H9 (cell line): ENCODE data around the gene ALG2. TPM values are rescaled to one million over a fixed set of nuclear protein-coding genes. Genes with fewer than 3 reads are reported as not detected.

Experiments used
- DNase-seq: peaks from one replicate; pipeline ENCODE4 v3.0.0-alpha.2; 2017
- H2AFZ ChIP-seq: one replicate; pipeline ENCODE4 v1.6.1; 2013; ENCODE audit warnings: mild to moderate bottlenecking, low read length, control low read depth, moderate library complexity
- H2AK5ac ChIP-seq: 2 replicates; pipeline ENCODE4 v1.6.1; 2013; ENCODE audit warnings: low read length, control low read depth, mixed read lengths; ENCODE audit not compliant: insufficient read length
- H2BK120ac ChIP-seq: one replicate; pipeline ENCODE4 v1.6.1; 2013; ENCODE audit warnings: low read depth, mild to moderate bottlenecking, low read length, control low read depth, inconsistent platforms; ENCODE audit not compliant: poor library complexity, severe bottlenecking
- H2BK12ac ChIP-seq: 2 replicates; pipeline ENCODE4 v1.6.1; 2013; ENCODE audit warnings: low read length, control low read depth, mixed read lengths, low read depth; ENCODE audit not compliant: insufficient read length
- H2BK15ac ChIP-seq: 2 replicates; pipeline ENCODE4 v1.6.1; 2013; ENCODE audit warnings: low read depth, low read length, control low read depth
- H2BK20ac ChIP-seq: one replicate; pipeline ENCODE4 v1.6.1; 2013; ENCODE audit warnings: low read depth, mild to moderate bottlenecking, low read length, control low read depth, inconsistent platforms; ENCODE audit not compliant: poor library complexity, severe bottlenecking
- H2BK5ac ChIP-seq: 2 replicates; pipeline ENCODE4 v1.6.1; 2013; ENCODE audit warnings: low read length, control low read depth, mixed read lengths; ENCODE audit not compliant: insufficient read length
- H3K14ac ChIP-seq: 2 replicates; pipeline ENCODE4 v1.6.1; 2013; ENCODE audit warnings: low read length, control low read depth; ENCODE audit not compliant: insufficient read depth
- H3K18ac ChIP-seq: 2 replicates; pipeline ENCODE4 v1.6.1; 2013; ENCODE audit warnings: low read depth, mild to moderate bottlenecking, mixed read lengths, low read length, control low read depth; ENCODE audit not compliant: insufficient read length
- H3K23ac ChIP-seq: 2 replicates; pipeline ENCODE4 v1.6.1; 2013; ENCODE audit warnings: low read length, control low read depth, mixed read lengths, low read depth; ENCODE audit not compliant: insufficient read length
- H3K23me2 ChIP-seq: 2 replicates; pipeline ENCODE4 v1.6.1; 2013; ENCODE audit warnings: low read depth, mild to moderate bottlenecking, mixed read lengths, low read length, control low read depth; ENCODE audit not compliant: insufficient read length, poor library complexity, severe bottlenecking
- H3K27ac ChIP-seq: 2 replicates; pipeline ENCODE4 v1.5.1; 2013; ENCODE audit warnings: low read length, control low read depth, mixed read lengths, low read depth; ENCODE audit not compliant: insufficient read length
- H3K27me3 ChIP-seq: 2 replicates; pipeline ENCODE4 v1.6.1; 2013; ENCODE audit warnings: low read length, control low read depth, inconsistent platforms; ENCODE audit not compliant: insufficient read depth
- H3K4ac ChIP-seq: 2 replicates; pipeline ENCODE4 v1.6.1; 2013; ENCODE audit warnings: low read depth, mild to moderate bottlenecking, control low read depth, inconsistent platforms, low read length, moderate library complexity
- H3K4me1 ChIP-seq: 2 replicates; pipeline ENCODE4 v1.6.1; 2013; ENCODE audit warnings: low read length, control low read depth, inconsistent platforms; ENCODE audit not compliant: insufficient read depth
- H3K4me2 ChIP-seq: 2 replicates; pipeline ENCODE4 v1.6.1; 2013; ENCODE audit warnings: low read length, control low read depth, mixed read lengths; ENCODE audit not compliant: insufficient read length, insufficient read depth
- H3K56ac ChIP-seq: 2 replicates; pipeline ENCODE4 v1.6.1; 2013; ENCODE audit warnings: low read depth, mild to moderate bottlenecking, mixed read lengths, low read length, control low read depth; ENCODE audit not compliant: insufficient read length
- H3K79me1 ChIP-seq: 2 replicates; pipeline ENCODE4 v1.6.1; 2013; ENCODE audit warnings: low read depth, mild to moderate bottlenecking, moderate library complexity, low read length, control low read depth, inconsistent platforms; ENCODE audit not compliant: insufficient read depth, poor library complexity, severe bottlenecking
- H3K79me2 ChIP-seq: 2 replicates; pipeline ENCODE4 v1.6.1; 2013; ENCODE audit warnings: low read length, control low read depth, inconsistent platforms; ENCODE audit not compliant: insufficient read depth
- H3K9ac ChIP-seq: 2 replicates; pipeline ENCODE4 v1.6.1; 2013; ENCODE audit warnings: low read length, control low read depth, mixed read lengths; ENCODE audit not compliant: insufficient read length; ENCODE audit errors: extremely low read depth
- H3K9me3 ChIP-seq: one replicate; pipeline ENCODE4 v1.6.1; 2013; ENCODE audit warnings: low read depth, low read length, inconsistent platforms; ENCODE audit not compliant: control insufficient read depth
- H3T11ph ChIP-seq: one replicate; pipeline ENCODE4 v1.6.1; 2013; ENCODE audit warnings: mild to moderate bottlenecking, low read length, control low read depth, inconsistent platforms
- H4K20me1 ChIP-seq: one replicate; pipeline ENCODE4 v1.6.1; 2013; ENCODE audit not compliant: control insufficient read depth, insufficient read length, insufficient read depth
- H4K5ac ChIP-seq: 2 replicates; pipeline ENCODE4 v1.6.1; 2013; ENCODE audit warnings: low read depth, mild to moderate bottlenecking, mixed read lengths, low read length, control low read depth; ENCODE audit not compliant: insufficient read length
- H4K8ac ChIP-seq: replicated peaks from 2 replicates; pipeline ENCODE4 v1.6.1; 2013; ENCODE audit warnings: low read length, control low read depth, mixed read lengths, low read depth; ENCODE audit not compliant: insufficient read length
- H4K91ac ChIP-seq: 2 replicates; pipeline ENCODE4 v1.6.1; 2013; ENCODE audit warnings: low read depth, mild to moderate bottlenecking, moderate library complexity, mixed read lengths, low read length, control low read depth; ENCODE audit not compliant: insufficient read length
- H3K27ac Mint-ChIP-seq, 3 experiments: 2 replicates in 2 of 3; 3 replicates in 1 of 3; pipeline ENCODE4 v1.8.0; 2020 to 2021; ENCODE audit warnings: mixed read lengths in 3 of 3, mild to moderate bottlenecking in 1 of 3, moderate library complexity in 1 of 3
- H3K27me3 Mint-ChIP-seq: 2 replicates; pipeline ENCODE4 v1.8.0; 2021; ENCODE audit warnings: low read depth, mild to moderate bottlenecking, moderate library complexity, mixed read lengths
- H3K36me3 Mint-ChIP-seq, 3 experiments: 2 replicates in 2 of 3; 3 replicates in 1 of 3; pipeline ENCODE4 v1.8.0; 2020 to 2021; ENCODE audit warnings: low read depth in 3 of 3, mixed read lengths in 3 of 3; ENCODE audit not compliant: insufficient read depth in 1 of 3
- H3K4me1 Mint-ChIP-seq, 2 experiments: 2 replicates each; pipeline ENCODE4 v1.8.0; 2020; ENCODE audit warnings: mixed read lengths in 2 of 2
- H3K4me3 Mint-ChIP-seq, 2 experiments: 2 replicates in 1 of 2; 3 replicates in 1 of 2; pipeline ENCODE4 v1.8.0; 2020 to 2021; ENCODE audit warnings: mild to moderate bottlenecking in 2 of 2, mixed read lengths in 2 of 2, moderate library complexity in 1 of 2
- H3K9me3 Mint-ChIP-seq, 2 experiments: 2 replicates in 1 of 2; 3 replicates in 1 of 2; pipeline ENCODE4 v1.8.0; 2020; ENCODE audit warnings: mild to moderate bottlenecking in 2 of 2, mixed read lengths in 2 of 2, moderate library complexity in 1 of 2
- WGBS: extraction: QIAGEN DNeasy Blood & Tissue Kit; methylation state at CpG from one replicate; pipeline ENCODE4 v1.1.7; 2013; ENCODE audit warnings: missing lambda C conversion rate, low lambda C conversion rate, mixed read lengths; ENCODE audit not compliant: insufficient read length; ENCODE audit errors: extremely low coverage; 5-methylcytosine and 5-hydroxymethylcytosine counted together
- total RNA-seq: library from RNA; stranded (reverse); gene quantifications from 2 replicates; pipeline ENCODE4 v1.2.1, GENCODE V29; 2021
- TF ChIP-seq, protein P1 (sequence below): fragments of 200-600 bp; sonication (generic); conservative IDR thresholded peaks from 3 replicates; pipeline ENCODE4 v1.8.0; 2021; ENCODE audit warnings: antibody characterized with exemption, mild to moderate bottlenecking

Gene ALG2
- total RNA-seq, 1 experiment from 2014 or later = 30.1 TPM

DNA sequence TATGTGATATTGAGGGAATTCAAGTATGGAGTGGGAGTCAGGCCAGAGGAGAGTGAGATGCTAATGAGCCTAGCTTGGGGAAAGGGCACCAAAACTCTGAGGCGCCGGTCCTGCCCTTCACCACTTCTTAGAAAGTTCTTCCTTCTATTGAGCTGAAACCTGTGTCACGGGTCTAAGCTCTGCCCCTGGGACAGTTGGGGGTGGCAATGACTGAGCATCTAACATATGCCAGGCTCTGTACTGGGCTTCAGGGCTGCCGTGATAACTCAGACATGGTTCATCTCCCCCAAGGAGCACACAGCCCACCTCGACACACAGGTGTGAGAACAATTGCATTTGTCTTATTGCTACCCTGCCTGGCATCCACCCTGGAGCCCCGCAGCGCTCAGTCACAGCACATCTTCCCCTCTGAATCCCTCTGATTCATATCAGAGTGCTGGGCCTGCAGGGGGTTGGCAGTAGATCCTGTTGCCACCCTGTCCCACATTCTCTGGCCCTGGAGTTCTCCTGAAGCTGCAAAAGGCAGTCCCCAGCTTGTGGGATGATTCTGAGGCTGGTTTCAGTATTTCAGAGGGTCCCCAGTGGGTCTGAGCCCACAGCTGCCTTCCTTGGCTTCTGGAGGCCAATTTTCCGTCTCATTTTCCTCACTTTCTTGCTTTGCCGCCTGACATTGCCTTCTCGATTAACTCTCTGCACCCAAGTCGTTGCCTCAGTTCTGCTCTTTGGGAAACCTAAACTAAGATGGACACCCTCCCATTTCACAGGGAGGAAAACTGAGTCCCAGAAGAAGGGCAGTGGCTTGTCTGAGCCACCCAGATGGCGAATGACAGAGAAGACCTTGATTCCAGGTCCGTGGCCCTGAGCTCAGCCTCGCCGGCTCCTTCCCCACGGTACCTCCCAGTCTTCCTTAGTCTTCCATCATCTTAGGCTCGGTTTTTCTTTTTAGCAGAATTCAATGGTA lies 42.5 kb downstream of the ALG2 start:
- Mint-ChIP-seq H3K9me3 (no peaks in the 10 kb centered on the region; a peak in 1 of 5 replicates), H3K4me3 (no peak overlapping the region), H3K27me3 (peaks cover 3% of the 10 kb centered on the region), H3K27ac (no peak overlapping the region; a peak in 1 of 7 replicates), H3K4me1 (peaks cover 26 to 33% of the 10 kb centered on the region in 2 experiments), H3K36me3 (no peaks in the 10 kb centered on the region)
- Histone ChIP-seq H3K23me2 (no peaks in the 10 kb centered on the region), H3K9ac (no peak overlapping the region), H4K91ac (no peak overlapping the region), H3K79me1 (no peaks in the 10 kb centered on the region), H2BK120ac (no peak overlapping the region), H2BK20ac (no peak overlapping the region), H4K20me1 (no peaks in the 10 kb centered on the region), H3K27me3 (no peaks in the 10 kb centered on the region), H3T11ph (no peak overlapping the region), H3K56ac (no peak overlapping the region), H2BK5ac (no peak overlapping the region), H3K14ac (no peak overlapping the region), H2BK12ac (no peak overlapping the region), H3K4me2 (no peak overlapping the region), H2AK5ac (no peak overlapping the region), H3K9me3 (no peaks in the 10 kb centered on the region), H3K79me2 (no peaks in the 10 kb centered on the region), H2AFZ (no peak overlapping the region), H4K5ac (no peak overlapping the region), H2BK15ac (no peak overlapping the region), H3K18ac (no peak overlapping the region), H3K23ac (no peak overlapping the region), H3K27ac (no peak overlapping the region), H3K4me1 (no peaks in the 10 kb centered on the region; the same call in 1 of the 2 replicates), H3K4ac (no peak overlapping the region), H4K8ac (no peak overlapping the region)
- TF ChIP-seq, protein P1, sequence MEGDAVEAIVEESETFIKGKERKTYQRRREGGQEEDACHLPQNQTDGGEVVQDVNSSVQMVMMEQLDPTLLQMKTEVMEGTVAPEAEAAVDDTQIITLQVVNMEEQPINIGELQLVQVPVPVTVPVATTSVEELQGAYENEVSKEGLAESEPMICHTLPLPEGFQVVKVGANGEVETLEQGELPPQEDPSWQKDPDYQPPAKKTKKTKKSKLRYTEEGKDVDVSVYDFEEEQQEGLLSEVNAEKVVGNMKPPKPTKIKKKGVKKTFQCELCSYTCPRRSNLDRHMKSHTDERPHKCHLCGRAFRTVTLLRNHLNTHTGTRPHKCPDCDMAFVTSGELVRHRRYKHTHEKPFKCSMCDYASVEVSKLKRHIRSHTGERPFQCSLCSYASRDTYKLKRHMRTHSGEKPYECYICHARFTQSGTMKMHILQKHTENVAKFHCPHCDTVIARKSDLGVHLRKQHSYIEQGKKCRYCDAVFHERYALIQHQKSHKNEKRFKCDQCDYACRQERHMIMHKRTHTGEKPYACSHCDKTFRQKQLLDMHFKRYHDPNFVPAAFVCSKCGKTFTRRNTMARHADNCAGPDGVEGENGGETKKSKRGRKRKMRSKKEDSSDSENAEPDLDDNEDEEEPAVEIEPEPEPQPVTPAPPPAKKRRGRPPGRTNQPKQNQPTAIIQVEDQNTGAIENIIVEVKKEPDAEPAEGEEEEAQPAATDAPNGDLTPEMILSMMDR = no peak
- no CpG with 5 or more reads among the region's 17 CpGs for WGBS
- no peak for DNase-seq
